HL-60/S4 treated with phorbol 12-myristate 13-acetate at 8.2 ng/mL for 4 days and 3 days (cell line): ENCODE measurements around the gene PTPN14.

Source experiments
- in situ Hi-C: fragments of 300-500 bp; cut with MboI; formaldehyde crosslinking; loops from 2 replicates; pipeline ENCODE4 v1.15.0; 2022; ENCODE audit warnings: low sequenced_read_pairs

Gene PTPN14

DNA sequence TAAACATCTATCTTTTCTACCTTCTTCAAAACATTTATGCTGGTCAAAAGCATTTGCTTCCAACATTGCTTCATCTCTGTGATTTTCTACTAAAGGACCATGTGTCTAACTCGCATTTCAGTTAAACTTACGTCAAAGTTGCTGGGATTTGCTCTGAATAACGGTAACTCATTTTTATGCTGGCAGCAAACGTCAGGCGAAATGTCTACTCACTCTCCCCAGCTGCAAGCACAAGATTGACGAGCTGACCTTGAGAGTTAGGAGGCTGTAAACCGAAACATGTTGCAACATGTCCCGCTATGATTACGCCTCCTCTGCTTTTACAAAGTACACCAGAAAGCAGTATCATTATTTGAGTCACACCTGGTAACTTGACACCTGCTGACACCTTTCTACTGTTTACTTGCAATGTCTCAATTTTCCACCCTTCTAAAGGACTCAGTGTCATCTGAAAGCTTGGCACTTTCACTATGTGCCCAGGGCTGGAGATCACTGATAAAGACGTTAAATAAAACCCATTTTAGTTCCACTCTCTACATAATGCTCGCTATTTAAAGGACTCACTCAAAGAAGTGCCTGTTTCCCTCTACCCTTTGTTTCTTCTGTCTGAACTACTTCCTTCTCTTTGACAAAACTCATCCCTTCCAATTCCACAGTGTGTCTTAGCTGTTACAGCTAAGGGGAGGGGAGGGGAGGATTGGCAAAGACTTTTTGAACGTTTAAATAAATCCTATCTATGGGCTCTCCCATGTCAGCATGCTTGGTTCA lies 111.9 kb downstream of the PTPN14 start:
- in situ Hi-C loops = no loop called here

- in situ Hi-C loops = no loop called here
These were observed 112.9 kb downstream of the PTPN14 start for GRCh38 chr1:214438530-214438929.

GRCh38 chr1:214438075-214438474 lies 113.3 kb downstream of the PTPN14 start:
- in situ Hi-C loops = no loop called here

DNA sequence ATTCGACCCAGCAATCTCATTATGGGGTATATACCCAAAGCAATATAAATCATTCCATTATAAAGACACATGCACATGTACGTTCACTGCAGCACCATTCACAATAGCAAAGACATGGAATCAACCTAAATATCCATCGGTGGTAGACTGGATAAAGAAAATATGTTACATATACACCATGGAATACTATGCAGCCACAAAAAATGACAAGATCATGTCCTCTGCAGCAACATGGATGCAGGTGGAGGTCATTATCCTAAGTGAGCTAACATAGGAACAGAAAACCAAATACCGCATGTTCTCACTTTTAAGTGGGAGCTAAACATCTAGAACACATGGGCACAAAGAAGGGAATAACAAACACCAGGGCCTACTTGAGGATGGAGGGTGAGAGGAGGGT lies 115.5 kb downstream of the PTPN14 start:
- in situ Hi-C loops = no loop called here

DNA sequence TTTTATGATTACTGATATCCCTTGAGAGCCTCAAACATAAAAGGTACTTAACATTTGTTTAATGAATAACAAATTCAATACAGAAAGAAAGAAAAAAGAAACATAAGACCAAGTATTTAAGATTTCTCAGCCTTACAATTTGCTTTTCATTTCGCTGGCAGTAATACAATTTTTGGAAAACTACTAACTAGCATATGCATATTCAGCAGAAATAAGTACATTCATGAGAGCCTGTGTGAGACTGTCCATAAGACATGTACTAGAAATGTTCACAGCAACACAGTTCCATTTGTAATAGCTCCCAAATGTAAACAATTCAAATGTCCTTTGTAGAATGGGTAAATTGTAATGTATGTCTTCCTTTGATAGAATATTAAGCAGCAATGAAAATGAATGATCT lies 119.2 kb downstream of the PTPN14 start:
- in situ Hi-C loops = no loop called here

GRCh38 chr1:214429951-214430770 lies 121.2 kb downstream of the PTPN14 start:
- in situ Hi-C loops = no loop called here

- in situ Hi-C loops = no loop called here
These were observed 123.5 kb downstream of the PTPN14 start for GRCh38 chr1:214427871-214428277.

- in situ Hi-C loops = no loop called here
These were observed 125.0 kb downstream of the PTPN14 start for GRCh38 chr1:214426426-214426812.

DNA sequence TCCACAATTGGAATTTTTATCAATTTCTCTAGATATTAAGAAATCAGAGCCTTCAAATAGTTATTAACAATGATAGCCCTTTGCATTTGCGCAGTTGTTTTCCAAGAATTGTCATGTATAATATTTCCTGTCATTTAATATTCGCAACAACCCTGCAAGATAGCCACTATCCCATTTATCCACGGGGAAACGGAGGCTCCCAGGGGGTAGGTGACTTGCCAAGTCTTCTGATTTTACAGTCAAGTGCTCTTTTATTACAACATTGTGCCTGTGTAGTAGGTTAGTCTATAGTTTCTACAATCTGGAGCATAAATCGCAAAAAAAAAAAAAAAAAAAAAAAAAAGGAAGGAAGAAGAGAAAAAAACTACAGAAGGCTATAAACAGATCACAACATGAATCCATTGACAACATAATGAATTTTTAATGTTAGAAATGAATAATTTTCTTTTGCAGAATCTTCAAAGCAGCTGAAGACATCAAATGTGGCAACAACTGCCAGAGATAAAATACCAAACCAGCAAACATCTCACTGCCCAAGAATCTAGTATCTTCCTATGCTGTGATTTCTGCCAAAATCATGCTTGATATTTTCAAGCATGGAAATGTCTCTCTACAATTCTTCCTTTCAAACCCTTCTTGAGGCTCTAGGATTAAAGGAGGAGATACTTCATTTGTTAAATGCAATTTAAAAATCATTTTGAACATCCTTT lies 125.5 kb downstream of the PTPN14 start:
- in situ Hi-C loops = no loop called here

DNA sequence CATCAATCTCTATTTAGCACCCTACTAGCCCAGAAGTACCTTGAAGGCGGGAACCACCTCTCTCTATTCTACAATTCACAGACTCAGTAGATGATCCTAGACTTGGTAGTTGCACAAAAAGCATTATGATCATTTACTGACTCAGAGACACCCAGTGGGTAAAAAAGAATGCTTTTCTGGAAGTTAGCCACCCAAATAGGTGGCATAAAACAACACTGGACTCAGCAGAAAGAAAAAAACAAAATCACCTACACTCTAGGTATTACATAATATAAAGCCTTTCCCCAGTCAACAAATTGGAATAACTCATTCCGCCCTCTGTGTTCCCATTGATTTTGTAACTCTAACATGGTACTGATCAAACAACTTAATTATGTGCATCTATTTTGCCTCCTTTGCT lies 126.3 kb downstream of the PTPN14 start:
- in situ Hi-C loops = no loop called here

- in situ Hi-C loops = no loop called here
These were observed 128.4 kb downstream of the PTPN14 start for GRCh38 chr1:214423045-214423444.

DNA sequence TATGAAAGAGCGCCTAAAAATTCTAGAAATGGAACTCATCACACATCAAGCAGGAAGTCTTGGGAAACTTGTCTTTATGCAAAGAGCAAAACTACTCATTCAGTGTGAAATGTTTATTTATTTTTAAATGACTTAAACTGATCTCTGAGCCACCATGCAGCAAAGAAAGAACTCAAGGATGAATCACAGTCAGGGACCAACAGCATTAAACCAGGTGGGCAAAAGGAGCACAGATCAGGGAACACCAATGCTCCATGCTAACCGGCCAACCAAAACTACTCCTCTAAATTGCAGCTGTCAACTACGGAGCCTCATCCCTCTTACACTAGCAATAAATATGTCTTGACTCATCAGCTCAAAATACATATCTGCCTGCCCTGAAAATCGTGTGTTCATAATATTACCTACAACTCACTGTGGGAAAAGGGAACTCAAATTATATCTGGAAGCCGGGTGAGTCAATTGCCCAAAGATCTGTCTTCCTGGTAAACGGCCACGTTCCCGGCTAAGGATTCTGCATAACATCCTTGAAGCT lies 129.2 kb downstream of the PTPN14 start:
- in situ Hi-C loops = no loop called here

GRCh38 chr1:214420833-214421232 lies 130.6 kb downstream of the PTPN14 start:
- in situ Hi-C loops = no loop called here

- in situ Hi-C loops = no loop called here
These were observed 131.1 kb downstream of the PTPN14 start for GRCh38 chr1:214420341-214420740.

GRCh38 chr1:214419650-214420049 lies 131.8 kb downstream of the PTPN14 start:
- in situ Hi-C loops = no loop called here

- in situ Hi-C loops = no loop called here
These were observed 133.0 kb downstream of the PTPN14 start for GRCh38 chr1:214418391-214418790.

GRCh38 chr1:214417545-214418210 lies 133.7 kb downstream of the PTPN14 start:
- in situ Hi-C loops = no loop called here

DNA sequence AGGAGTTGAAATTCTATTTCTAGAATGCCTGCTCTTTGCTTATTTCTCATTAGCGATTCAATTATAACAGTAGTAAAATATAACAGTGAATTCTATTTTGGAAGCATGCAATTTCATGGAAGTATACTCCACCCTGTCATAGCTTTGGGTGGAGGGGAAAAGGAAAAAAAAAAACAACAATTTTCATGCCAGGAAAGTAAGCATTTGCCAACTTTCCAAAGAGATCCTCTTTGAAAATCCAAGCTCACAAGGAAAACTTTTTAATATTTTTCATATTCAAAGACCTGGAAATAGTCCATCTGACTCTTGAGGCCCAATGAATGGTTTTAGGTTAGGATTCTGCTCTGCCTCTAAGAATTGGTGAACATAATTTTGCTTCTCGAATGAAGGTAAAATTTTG lies 134.5 kb downstream of the PTPN14 start:
- in situ Hi-C loops = no loop called here

GRCh38 chr1:214416417-214416816 lies 135.0 kb downstream of the PTPN14 start:
- in situ Hi-C loops = no loop called here

GRCh38 chr1:214415131-214415530 lies 136.3 kb downstream of the PTPN14 start:
- in situ Hi-C loops = no loop called here

DNA sequence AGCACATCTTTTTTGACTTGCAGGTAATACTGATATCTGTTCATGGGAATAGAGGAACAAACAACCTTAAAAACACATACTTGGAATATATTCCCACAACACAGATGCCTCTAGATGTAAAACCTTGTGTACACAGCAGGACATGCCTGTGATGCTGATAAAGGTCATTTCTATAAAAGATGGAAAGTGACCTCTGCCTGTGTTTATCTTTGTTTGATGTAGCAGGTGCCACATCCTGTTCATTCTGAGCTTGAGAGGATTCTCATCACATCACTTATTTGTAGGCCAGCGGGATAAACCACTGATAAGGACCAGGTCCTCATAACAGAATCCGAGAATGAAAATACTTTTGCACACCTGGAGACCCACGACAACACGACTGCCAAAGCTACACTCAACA lies 136.7 kb downstream of the PTPN14 start:
- in situ Hi-C loops = no loop called here
